ENCODE measurements around the gene USP46. TPM values are rescaled to one million over a fixed set of nuclear protein-coding genes. Genes with fewer than 3 reads are reported as not detected.
A peak's percentile ranks its signal among the peaks of the same experiment; 100 is the strongest.

Gene USP46
- total RNA-seq, 1 donor: 12.7 TPM

DNA sequence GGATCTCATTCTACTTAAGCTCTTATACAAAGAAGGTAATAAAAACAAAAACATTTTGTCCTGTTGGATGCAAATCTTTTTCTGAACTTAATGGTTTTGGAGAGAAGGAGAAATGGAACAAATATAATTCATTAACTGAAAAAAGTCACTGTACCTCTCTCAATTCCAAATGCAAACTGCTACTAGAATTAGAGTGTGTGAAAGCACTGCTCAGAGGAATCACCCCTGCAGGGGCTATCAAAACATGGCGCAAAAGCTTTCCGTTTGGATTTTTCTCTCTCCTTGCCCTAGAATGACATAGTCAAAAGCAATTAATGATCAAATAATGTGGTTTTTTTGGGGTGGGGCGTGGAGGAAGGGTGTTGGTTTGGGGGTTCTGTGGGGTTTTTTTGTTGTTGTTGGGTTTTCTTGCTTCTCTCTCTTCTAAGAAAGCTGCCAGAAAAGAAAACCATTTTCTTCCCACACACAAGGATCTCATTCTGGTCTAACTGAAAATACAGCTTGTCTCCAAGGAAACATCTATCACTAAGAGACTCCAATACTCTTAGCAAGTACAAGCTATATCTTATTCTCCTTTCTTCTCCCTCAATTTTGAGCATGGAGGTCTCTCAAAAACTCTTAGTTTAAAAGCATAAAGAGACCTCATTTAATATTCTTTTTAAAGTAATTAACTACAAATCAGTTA lies 41.6 kb downstream of the USP46 start:
- TF ChIP-seq, protein P1, sequence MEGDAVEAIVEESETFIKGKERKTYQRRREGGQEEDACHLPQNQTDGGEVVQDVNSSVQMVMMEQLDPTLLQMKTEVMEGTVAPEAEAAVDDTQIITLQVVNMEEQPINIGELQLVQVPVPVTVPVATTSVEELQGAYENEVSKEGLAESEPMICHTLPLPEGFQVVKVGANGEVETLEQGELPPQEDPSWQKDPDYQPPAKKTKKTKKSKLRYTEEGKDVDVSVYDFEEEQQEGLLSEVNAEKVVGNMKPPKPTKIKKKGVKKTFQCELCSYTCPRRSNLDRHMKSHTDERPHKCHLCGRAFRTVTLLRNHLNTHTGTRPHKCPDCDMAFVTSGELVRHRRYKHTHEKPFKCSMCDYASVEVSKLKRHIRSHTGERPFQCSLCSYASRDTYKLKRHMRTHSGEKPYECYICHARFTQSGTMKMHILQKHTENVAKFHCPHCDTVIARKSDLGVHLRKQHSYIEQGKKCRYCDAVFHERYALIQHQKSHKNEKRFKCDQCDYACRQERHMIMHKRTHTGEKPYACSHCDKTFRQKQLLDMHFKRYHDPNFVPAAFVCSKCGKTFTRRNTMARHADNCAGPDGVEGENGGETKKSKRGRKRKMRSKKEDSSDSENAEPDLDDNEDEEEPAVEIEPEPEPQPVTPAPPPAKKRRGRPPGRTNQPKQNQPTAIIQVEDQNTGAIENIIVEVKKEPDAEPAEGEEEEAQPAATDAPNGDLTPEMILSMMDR (IDR thresholded peaks at IDR 0.05; ENCODE audit: insufficient read depth, low read length): no peak
- H3K4me3 ChIP-seq (ENCODE audit: low read depth, low read length): no peak overlapping the region
- DNase-seq (ENCODE audit: low read depth): no peak

DNA sequence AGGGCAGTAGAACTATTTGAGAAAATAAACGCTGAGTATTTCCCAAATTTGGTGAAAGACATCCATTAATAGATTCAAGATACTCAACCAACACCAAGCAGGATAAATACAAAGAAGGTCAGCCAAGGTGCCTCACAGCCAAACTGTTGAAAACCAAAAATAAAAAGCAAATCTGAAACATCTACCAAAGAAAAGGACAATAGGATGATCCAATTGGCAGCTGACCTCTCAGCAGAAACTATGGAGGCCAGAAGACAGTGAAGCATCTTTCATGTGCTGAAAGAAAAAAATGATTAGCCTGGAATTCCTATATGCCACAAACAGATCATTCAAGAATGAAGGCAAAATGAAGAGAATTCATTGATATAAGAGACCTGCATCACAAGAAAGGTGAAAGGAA lies 44.9 kb downstream of the USP46 start:
- no peak overlapping the region for H3K4me3 ChIP-seq (ENCODE audit: low read depth, low read length)
- DNase-seq (ENCODE audit: low read depth): no peak
- TF ChIP-seq, protein P1 (IDR thresholded peaks at IDR 0.05; ENCODE audit: insufficient read depth, low read length): no peak

DNA sequence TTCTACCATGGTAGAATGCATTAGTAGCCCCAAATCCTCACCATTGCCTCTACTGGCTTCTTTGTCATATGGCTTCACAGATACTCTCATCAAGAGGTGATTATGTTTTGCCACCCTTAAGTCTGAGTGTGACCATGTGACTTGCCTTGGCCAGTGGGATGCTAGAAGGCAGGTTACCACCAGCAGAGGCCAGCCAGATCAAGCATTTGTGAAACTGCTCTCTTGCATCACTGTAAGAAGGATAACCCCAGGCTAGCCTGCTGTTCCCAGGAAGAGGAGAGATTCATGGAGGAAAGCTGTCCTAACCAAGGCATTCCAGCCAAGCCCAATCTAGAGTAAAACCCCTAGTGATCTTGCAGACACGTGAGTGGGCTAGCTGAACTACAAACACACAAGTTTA lies 46.8 kb downstream of the USP46 start:
- DNase-seq (ENCODE audit: low read depth): no peak
- TF ChIP-seq, protein P1 (IDR thresholded peaks at IDR 0.05; ENCODE audit: insufficient read depth, low read length): no peak
- no peak overlapping the region for H3K4me3 ChIP-seq (ENCODE audit: low read depth, low read length)

DNA sequence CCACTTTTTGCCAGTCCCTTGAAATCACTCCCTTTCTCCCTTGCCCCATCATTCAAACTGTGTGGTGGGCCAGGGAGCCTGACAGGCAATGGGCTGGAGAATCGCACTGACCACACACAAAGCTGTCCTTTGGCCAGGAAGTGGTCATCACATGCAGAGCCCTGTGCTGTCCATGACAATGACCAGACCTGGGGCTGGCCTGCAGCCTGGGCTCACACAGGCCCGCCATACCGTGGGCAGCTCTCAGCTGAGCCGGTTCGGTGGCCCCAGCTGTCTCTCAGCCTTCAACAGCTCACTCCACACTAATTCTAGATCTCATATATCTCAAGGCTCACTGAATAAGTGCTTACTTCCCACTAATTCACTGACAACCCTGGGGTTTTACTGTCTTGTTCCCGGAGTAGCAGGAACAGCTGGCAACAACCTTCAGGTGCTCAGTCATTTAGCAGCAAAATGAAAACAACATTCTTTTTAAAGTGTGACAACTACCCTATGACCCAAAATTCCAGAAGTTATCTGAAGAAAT lies 48.0 kb downstream of the USP46 start:
- H3K4me3 ChIP-seq (ENCODE audit: low read depth, low read length): no peak overlapping the region
- DNase-seq (ENCODE audit: low read depth): no peak
- TF ChIP-seq, protein P1 (IDR thresholded peaks at IDR 0.05; ENCODE audit: insufficient read depth, low read length): no peak

DNA sequence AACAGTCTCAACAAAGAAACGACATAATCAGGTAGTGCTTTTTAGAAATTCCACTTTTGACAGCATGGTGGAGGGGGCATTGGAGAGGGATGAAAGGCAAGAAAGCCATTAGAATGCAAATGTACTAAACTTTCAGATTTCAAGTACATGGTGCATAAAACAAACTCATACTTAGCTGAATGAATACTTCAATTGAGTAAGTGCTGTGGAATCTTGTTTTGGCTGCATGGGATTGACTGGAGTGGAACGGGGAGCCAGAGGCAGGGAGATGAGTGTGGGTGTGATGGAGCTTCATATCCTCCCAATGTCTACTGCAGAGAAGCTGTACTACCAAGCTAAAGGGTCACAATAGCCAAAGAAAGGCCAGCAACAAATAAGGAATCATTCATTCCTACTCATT lies 52.4 kb downstream of the USP46 start:
- H3K4me3 ChIP-seq (ENCODE audit: low read depth, low read length): no peak overlapping the region
- TF ChIP-seq, protein P1 (IDR thresholded peaks at IDR 0.05; ENCODE audit: insufficient read depth, low read length): no peak
- peak; percentile 15 for DNase-seq (ENCODE audit: low read depth)

DNA sequence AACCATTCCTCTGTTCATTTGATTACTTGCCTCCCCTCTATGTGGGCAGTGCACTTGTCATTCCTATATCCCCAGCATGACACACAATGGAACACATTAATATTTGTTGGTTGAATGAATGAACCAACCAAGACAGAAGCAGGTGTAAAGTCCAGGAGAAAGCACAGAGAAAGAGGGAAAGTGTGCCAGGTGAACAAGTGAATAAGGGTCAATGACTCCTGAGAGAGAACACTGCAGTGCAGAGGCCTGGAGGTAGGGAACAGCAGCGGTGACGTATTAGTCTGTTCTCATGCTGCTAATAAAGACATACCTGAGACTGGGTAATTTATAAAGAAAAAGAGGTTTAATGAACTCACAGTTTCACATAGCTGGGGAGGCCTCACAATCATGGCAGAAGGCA lies 53.1 kb downstream of the USP46 start:
- TF ChIP-seq, protein P1 (IDR thresholded peaks at IDR 0.05; ENCODE audit: insufficient read depth, low read length): no peak
- no peak for DNase-seq (ENCODE audit: low read depth)
- no peak overlapping the region for H3K4me3 ChIP-seq (ENCODE audit: low read depth, low read length)

DNA sequence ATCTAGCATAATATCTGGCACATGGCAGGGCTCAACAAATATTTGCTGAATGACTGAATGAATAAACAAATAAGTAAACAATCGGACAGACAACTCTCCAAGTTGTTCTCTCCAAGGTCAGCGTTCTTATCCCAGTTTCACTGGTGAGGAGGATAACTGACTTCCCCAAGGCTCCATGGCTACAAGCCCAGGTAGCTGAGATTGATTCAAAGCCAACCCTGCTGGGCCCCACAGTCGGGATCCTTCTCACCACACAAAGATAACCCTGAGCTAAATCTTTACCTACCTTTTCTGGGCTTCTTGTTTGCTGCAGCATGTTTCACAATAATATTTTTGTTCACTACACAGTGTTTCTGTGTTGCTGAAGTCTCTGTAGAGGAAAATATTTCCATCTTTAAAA lies 54.9 kb downstream of the USP46 start:
- TF ChIP-seq, protein P1 (IDR thresholded peaks at IDR 0.05; ENCODE audit: insufficient read depth, low read length): no peak
- no peak overlapping the region for H3K4me3 ChIP-seq (ENCODE audit: low read depth, low read length)

More for the DNA sequence above, 54.9 kb downstream of the USP46 start:
- no peak for DNase-seq (ENCODE audit: low read depth)
